Parathyroid adenoma (tissue), 2 donors: ENCODE results near the gene PLXNA2.

ENCODE experiments used
- H2AFZ ChIP-seq: fragments of 300-600 bp; sonication (generic); one replicate; pipeline ENCODE4 v1.7.0; 2017; ENCODE audit warnings: antibody characterized with exemption, mild to moderate bottlenecking
- H3K27ac ChIP-seq: fragments of 300-600 bp; sonication (generic); one replicate; pipeline ENCODE4 v1.7.0; 2017
- H3K27me3 ChIP-seq: fragments of 300-600 bp; sonication (generic); one replicate; pipeline ENCODE4 v1.7.0; 2017; ENCODE audit warnings: low read length; ENCODE audit not compliant: control insufficient read depth, insufficient read depth
- H3K36me3 ChIP-seq: fragments of 300-600 bp; sonication (generic); one replicate; pipeline ENCODE4 v1.7.0; 2017; ENCODE audit warnings: low read length; ENCODE audit not compliant: control insufficient read depth, insufficient read depth
- H3K4me1 ChIP-seq: fragments of 300-600 bp; sonication (generic); one replicate; pipeline ENCODE4 v1.7.0; 2017; ENCODE audit warnings: control low read depth
- H3K4me2 ChIP-seq: fragments of 300-600 bp; sonication (generic); one replicate; pipeline ENCODE4 v1.7.0; 2017; ENCODE audit warnings: low read length
- H3K4me3 ChIP-seq: fragments of 300-600 bp; sonication (generic); one replicate; pipeline ENCODE4 v1.7.0; 2017; ENCODE audit warnings: low read depth, low read length
- H3K79me2 ChIP-seq: fragments of 300-600 bp; sonication (generic); one replicate; pipeline ENCODE4 v1.7.0; 2017; ENCODE audit warnings: control low read depth
- H3K9ac ChIP-seq: fragments of 300-600 bp; sonication (generic); one replicate; pipeline ENCODE4 v1.7.0; 2017; ENCODE audit warnings: mild to moderate bottlenecking
- H3K9me3 ChIP-seq: fragments of 300-600 bp; sonication (generic); one replicate; pipeline ENCODE4 v1.7.0; 2017; ENCODE audit warnings: low read length; ENCODE audit not compliant: control insufficient read depth
- CTCF ChIP-seq: fragments of 300-600 bp; sonication (generic); IDR thresholded peaks from one replicate; pipeline ENCODE4 v1.7.0; 2017; ENCODE audit warnings: antibody characterized with exemption, mild to moderate bottlenecking
- donor health status: primary hyperparathyroidism.

The PLXNA2 gene

DNA sequence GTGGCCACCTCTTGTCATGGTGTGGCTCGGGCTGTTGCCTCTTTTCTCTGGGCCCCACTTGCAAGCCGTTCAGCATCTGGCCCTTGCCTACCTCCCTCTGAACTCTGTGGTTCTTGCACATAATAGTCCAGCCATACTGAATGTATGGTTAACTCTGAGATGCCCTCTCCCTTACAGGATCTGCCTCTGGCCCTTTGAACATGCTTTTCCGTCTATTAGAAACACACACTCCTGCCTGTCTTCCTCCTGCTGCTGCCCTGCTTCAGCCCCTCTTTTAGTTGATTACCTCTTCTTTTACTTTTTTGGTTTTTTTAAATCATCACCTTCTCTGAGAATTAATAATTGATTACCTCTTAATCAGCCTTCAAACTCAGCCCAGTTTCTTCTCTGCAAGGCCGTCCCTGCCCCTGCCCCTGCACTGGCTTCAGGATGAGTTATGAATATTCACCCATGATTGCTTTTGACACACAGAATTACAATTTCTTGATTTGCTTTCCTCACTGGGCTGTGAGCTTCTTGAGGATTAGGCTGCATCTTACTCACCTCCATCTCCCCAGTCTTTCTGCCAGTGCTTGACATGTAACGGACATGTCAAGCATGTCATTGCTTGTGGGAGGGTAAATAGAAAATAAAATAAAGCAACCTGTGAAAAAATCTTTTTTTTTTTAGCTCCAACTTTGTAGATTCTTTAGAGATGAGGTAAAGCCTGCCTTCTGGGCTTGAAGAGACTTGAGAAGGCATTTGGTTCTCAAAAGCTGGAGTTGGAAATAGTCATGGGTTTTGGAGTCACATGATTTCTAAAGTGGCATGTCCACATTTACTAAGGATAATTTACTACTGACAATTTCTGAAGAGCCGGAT lies 158.3 kb downstream of the PLXNA2 start:
- Histone ChIP-seq H3K9ac (no peak overlapping the region), H3K79me2 (no peaks in the 10 kb centered on the region), H2AFZ (no peak overlapping the region), H3K4me1 (no peaks in the 10 kb centered on the region), H3K4me3 (no peak overlapping the region), H3K9me3 (no peaks in the 10 kb centered on the region), H3K36me3 (no peaks in the 10 kb centered on the region), H3K4me2 (no peak overlapping the region), H3K27ac (no peak overlapping the region), H3K27me3 (no peaks in the 10 kb centered on the region)
- no peak for TF ChIP-seq CTCF

GRCh38 chr1:208084764-208085163 lies 159.4 kb downstream of the PLXNA2 start:
- no peaks in the 10 kb centered on the region for H3K27me3 ChIP-seq
- no peak overlapping the region for H3K9ac ChIP-seq
- H3K4me1 ChIP-seq, result no peaks in the 10 kb centered on the region
- no peak overlapping the region for H3K4me2 ChIP-seq
- H2AFZ ChIP-seq, result no peak overlapping the region
- TF ChIP-seq CTCF, result no peak
- no peaks in the 10 kb centered on the region for H3K36me3 ChIP-seq
- H3K9me3 ChIP-seq, result no peaks in the 10 kb centered on the region
- no peak overlapping the region for H3K4me3 ChIP-seq
- no peaks in the 10 kb centered on the region for H3K79me2 ChIP-seq
- no peak overlapping the region for H3K27ac ChIP-seq

GRCh38 chr1:208084220-208084619 lies 160.0 kb downstream of the PLXNA2 start:
- Histone ChIP-seq H3K36me3 (no peaks in the 10 kb centered on the region), H3K27ac (no peak overlapping the region), H3K79me2 (no peaks in the 10 kb centered on the region), H3K9me3 (no peaks in the 10 kb centered on the region), H3K4me2 (no peak overlapping the region), H2AFZ (no peak overlapping the region), H3K4me3 (no peak overlapping the region), H3K9ac (no peak overlapping the region), H3K4me1 (no peaks in the 10 kb centered on the region), H3K27me3 (no peaks in the 10 kb centered on the region)
- TF ChIP-seq CTCF, result no peak

- H3K27ac ChIP-seq, result no peak overlapping the region
- no peak for TF ChIP-seq CTCF
- no peak overlapping the region for H3K4me2 ChIP-seq
- no peaks in the 10 kb centered on the region for H3K9me3 ChIP-seq
- H3K79me2 ChIP-seq, result no peaks in the 10 kb centered on the region
- H3K36me3 ChIP-seq, result no peaks in the 10 kb centered on the region
- no peak overlapping the region for H3K9ac ChIP-seq
- no peaks in the 10 kb centered on the region for H3K4me1 ChIP-seq
- no peaks in the 10 kb centered on the region for H3K27me3 ChIP-seq
- no peak overlapping the region for H2AFZ ChIP-seq
- no peak overlapping the region for H3K4me3 ChIP-seq
Observed at GRCh38 chr1:208083715-208084085, 160.5 kb downstream of the PLXNA2 start.
